Amniotic epithelial cell (primary cell): ENCODE results near the gene SYNPR.

Experiments
- DNase-seq: peaks from one replicate; pipeline ENCODE4 v3.0.0-alpha.2; 2010; ENCODE audit warnings: low read depth

Gene SYNPR

DNA sequence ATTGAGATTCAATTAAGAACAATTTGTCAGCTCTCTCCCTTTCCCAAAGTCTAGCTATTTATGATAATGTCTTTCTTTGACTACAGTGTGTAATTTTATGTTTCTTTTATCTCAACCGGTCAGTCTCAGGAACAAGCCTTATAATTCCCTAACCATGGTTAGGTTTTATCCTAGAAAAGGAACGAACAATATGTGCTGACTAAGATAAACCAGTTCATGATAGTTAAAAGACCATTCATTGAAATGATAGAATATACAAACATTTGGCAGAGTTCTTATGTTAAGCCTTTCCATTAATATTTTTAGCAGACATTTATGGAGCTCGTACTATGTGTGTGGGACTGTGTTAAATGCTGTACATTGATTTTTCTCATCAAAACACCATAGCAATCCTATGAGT lies 106.3 kb downstream of the SYNPR start:
- no peak for DNase-seq

DNA sequence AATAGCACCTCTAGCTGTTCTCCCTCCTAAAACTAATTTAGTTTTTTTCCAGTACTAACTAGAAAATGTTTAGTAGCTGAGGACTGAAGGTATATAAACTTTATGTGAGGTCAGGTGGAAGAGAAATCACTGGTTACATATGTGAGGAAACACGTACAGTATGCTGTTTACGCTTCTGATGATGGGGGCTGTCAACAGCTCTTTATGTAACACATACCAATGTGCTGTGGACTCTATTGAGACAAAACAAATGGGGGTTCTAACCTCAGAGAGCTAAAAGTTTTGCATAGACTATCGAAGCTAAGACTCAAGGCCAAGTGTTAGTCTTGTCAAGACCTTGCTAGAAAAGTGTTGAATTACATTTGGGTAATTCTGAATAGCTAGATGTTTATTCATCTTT lies 107.5 kb downstream of the SYNPR start:
- DNase-seq, result no peak

DNA sequence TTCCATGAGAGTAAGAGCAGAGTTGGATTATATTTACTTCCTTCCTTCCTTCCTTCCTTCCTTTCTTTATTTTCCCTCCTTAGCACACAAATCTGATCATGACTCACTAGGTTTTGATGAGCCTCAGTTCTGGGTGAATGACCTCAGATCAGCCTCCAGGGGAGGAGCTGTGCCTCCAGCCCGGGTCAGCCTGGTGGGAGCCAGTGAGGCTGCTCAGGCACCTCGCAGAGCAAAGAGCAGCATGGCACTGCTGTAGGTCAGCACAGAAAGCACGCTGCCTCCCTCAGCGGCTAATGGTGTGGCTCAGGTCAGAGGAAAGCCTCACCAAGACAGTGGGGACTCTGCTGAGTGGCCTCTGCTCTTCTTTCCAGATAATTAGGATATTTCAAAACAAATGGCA lies 108.5 kb downstream of the SYNPR start:
- DNase-seq, result no peak

DNA sequence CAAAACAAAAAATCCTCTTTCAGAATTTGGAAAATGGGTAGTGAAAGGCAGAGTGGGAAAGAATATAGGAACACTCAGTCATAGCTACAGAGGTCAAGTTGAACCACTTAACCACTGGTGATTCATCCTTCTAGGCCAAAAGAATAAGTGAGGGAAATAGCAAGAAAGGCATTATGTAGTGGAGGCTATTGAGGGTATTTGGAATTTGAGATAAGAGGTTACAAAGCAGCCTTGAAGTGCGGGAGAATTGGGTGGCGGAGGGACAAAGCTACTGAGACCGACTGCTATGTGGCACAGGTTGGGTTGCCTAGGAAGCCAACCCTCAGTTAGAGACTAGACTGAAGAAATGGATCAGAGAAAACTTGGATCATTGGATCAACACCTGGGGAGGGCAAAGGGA lies 109.5 kb downstream of the SYNPR start:
- DNase-seq, result peak; percentile 46

DNA sequence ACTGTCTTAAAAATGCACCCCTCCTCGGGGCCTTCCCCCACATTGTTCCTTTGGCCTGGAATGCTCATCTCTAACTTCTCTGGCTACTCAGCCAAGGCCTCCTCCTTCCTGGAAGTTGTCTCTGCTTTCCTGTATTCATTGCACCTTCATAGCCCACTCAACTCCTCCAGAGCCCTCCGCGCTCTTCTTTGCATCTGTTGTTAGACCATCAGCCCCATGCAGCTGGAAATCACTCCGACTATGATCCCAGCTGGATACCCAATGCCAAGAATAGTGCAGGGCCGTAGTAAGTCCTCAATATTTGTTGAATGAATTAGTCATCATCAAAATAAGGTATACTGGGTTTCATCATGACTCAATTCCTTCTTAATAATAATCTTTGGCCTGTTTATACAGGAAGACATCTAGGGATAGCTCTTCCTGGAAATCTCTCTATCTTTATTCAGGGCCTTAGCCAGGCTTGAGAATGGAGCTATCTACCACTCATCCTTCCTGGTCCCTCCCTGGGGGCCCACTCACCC lies 112.7 kb downstream of the SYNPR start:
- no peak for DNase-seq

DNA sequence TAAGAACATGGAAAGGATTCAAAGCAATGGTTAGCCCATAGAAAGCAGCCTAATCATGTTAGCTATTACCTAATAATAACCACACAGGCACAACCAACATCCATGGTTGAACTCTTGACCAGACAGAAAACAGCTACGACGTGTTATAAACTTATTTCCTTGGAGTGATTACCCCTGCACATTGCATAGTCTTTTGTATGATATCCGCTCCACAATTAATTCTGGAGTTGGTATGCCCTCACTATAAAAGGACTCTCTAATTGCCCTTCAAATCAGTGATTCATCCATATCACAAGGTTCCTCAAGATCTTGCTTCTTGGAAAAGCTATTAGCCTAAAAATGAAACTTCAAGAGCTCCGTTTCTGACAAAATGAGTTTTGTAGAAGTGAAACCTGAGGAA lies 117.9 kb downstream of the SYNPR start:
- peak; percentile 10 for DNase-seq

DNA sequence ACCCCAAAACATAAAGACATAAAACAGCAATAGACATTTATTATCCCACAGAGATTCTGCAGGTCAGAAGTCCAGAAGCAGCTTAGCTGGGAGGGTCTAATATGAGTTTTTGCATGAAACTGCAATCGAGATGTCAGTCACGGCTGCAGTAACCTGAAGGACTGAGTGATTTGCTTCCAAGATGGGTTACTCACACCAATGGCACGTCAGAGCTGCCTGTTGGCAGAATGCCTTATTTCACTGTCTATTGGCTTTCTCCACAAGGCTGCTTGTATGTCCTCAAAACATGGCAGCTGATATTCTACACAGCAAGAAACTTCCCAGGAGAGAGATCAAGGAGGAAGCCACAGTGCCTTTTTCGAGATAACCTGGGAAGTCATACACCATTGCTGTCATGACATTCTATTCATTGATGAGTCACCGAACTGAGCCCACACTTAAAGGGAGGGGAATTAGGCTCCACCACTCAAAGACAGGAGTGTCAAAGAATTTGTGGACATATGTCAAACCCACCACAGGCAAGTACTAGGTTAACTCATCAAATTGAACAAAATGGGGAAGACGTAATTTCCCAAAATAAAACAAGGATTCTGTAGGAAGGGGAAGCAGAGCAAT lies 122.2 kb downstream of the SYNPR start:
- DNase-seq, result peak; percentile 18

DNA sequence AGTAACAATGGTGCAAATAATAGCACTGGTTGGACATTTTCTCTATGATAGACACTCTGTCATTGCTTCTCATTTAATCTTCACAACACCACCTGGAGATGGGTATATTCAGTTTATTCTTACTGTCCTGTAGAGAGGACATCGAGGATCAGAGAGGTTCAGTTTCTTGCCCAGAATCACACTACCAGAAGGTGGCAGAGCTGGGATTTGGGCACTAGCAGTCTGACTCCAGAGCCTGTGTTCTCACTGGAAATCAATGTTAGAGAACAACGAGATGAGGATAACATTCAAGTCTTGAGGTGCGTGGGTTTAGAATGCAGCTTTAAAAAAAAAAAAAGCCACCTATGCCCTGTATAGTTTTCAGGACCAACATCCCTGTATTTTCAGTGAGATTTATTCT lies 127.8 kb downstream of the SYNPR start:
- DNase-seq, result no peak

DNA sequence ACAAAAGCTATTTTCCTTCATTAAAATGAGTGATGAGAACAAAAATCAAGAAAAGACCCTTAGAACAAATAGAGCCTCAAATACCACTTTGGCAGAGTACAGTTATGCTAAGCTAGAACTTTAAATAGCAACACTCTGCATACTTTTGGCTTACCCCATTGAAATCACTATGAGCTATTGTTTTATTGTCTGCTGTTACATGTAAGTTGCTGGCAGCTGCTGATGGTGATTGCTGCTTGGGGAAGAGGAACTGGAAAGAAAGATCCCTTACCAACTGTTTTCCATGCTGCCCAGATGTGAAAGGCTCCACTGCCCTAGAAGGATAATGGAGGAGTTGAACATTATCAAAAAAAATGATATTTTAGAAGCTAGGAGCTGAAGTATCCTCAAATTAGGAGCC lies 135.4 kb downstream of the SYNPR start:
- DNase-seq, result no peak

DNA sequence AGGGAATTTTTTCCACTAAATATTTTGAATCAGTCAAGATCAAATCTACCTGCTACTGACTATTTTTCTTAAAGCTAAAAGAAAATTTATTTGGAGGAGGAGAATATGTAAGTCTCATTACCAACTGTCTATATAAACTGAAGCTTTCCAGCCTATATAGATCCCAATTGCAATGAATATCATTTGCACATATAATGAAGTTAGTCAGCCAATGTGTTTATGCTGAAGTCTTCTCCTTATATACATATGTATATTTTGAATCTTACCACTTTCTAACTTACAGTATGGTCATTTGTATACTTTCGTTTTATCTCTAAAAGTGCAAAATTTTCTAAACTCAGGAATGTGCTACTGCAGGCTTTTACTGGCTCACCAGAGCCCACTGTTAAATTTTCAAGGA lies 136.5 kb downstream of the SYNPR start:
- DNase-seq, result no peak

DNA sequence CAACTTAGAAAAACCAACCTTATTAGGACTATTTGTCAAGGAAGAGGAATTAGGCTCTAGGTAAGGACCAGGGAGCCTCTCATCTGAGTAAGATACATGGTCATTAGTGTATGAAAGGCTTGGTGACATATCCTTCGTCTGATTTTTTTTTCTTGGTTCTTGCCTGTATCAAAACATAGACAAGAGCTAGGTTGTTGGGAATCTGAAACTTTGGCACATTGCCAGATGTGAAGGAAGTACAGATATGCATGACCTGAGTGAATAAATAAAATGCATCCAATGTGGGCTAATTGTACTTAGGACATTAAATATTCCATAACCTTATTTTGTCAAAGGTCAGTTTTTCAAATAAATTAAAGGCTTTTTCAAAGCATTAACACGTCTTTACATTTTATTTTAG lies 151.8 kb downstream of the SYNPR start:
- DNase-seq, result no peak

DNA sequence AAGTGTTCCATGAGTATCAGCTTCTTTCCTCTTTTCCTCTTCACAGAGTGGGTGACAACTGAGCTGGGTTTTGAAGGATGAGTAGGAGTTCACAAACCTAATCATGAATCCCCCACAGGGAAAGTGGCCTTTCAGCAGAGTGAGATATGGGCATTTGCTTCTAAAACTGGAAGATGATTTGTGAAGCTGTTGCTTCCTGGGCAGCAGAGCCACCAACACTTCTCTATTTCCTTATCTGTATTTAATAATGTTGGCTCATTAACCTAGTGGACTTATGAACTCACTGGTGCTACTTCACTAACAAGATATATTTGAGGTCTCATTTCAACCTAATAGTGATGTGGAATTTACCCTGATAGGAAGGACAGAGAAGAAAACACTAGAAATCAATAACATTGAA lies 152.8 kb downstream of the SYNPR start:
- DNase-seq, result no peak

DNA sequence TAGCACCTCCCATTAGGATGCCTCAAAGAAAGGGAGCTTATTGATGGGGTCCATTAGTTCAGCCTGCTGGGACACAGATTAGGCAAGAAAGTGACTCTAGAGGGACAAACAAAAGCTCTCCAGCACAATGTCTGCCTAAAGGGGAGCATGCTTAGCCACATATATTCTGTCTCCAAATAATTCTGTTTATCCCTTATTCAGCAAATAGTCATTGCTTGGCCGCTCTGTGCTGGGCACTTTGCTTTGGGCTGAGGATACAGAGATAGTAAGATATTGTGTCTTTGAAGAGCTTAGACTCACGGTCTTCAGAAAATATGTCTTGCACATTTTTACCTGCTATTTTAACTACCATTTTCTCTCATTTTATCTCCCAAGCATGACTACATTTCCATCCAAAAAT lies 159.8 kb downstream of the SYNPR start:
- no peak for DNase-seq

DNA sequence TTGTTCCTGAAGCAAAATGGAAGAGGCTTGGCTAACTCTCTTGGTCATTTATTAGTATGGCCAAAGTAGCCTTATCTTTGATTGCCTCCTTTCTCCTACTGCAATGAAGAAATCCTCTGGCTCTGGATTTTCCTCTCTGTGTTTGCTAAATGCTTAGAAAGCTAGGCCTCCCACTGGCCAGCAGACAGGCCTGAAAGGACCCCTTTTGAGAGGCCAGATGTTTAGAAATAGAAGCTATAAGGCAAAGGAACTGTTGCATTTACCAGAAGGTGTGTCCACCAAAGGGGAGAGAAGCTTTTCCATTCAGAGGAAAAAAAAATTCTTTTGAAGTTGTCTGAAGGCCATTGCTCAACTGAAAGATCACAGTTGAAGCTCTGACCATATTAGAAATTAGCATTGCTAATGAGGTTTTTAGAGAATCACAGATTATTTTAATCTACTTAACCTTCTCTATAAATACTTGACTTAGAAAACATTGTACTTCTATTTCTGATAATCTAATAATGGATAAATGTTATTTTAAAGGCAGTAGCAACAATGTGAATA lies 160.8 kb downstream of the SYNPR start:
- DNase-seq, result no peak

DNA sequence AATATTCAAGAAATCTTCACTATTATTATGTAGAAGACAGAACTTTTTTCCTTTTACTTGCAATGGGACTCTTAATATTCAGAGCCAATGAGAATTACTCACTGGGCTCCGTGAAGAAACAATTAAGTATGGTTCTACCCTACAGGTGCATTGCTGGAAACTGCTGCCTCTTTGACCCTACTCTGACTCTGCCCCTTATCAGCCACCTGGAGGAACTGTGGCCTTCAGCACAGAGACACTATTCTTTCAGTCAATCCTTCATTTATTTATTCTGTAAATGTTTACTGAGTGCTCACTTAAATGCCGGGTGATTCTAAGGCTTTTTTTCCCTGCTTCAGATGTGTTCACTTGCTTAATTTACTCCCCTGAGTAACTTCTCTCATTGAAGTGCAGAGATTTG lies 163.2 kb downstream of the SYNPR start:
- DNase-seq, result no peak

DNA sequence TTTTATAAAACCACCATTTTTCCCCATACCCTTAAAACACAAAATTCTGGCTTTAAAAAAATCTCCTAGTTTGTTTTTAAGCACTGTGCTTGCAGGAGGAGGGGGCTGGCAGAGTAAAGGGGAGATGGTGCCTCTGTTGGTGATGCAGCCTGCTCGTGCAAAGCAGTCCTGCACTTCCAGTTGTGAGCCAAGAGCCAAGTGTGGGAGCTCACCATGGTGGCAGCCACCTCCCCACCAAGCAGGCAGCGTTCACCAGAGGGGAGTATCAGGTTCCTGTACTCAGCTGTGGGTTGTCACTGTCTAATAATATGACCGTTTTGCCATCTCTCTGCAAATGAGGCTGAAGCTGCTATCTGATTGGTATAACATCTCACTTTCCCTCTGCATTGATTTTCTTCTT lies 164.8 kb downstream of the SYNPR start:
- no peak for DNase-seq

DNA sequence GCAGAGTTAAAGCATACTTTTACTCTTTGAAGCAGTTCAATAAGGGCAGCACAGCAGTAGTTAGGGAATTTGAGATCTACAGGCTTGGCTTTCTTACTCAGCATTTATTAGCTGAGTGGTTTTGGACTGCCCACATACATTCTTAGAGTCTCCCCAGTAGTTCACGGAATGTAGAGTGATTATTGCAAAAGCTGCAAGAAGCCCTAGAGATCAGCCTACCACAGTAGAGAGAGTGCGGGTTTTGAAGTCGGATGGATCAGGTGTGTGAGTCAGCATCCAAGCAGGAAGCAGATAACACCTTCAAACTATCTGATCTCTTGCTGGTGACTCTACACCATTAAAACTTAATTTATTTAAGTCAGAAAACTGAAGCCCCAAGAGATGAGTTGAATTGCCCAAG lies 171.9 kb downstream of the SYNPR start:
- DNase-seq, result peak; percentile 31

DNA sequence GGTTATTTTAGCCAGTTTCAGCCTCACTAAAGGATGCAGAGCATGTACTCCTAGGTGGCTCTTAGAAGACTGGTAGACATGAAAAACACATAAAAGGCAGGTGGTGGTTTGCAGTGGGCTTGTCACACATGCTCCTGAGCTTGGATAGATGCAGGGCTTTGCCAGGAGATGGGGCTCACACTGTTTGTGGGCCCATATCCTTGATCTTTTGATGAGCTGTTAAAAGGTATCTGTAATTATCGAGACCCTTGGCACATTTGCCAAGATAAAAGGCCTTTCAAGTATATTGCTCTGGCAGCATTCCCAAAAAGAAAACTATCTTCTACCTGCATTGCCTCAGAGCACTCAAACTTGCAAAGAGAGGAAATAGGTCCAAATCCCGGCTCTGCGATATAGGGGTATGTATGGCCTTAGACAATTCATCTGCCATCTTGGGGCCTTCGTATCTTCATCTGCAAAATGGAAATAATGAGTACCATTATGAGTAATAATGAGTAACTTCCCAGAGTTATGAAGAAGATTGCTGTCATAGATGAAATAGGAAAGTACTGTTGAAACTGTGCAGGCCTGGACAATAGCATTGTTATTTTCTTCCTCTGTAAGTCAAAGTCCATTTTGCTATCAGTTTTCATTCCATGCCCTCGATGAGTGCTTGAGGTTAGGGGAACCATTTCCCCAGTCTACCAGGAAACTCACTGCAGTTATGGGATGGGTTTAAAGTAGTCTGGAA lies 172.7 kb downstream of the SYNPR start:
- DNase-seq, result peak; percentile 2

DNA sequence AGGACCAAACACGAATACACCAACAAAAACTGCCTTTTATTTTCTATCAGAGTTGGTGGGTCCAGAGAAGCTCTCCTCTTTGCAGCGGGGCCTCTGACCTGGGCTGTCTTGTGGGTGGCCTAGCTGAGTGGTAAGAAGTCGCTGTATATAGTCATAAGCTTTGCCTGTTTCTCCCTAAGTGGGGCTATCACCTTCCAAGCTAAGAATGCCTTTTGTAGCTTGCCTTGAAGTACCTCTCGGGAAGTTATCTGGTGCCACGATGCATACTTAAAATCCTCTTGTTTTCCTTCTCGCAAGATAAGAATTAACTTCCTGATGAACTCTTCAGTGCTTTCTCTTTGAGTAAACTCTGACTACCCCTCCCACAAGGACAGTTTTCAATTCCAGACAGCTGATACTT lies 178.8 kb downstream of the SYNPR start:
- no peak for DNase-seq

DNA sequence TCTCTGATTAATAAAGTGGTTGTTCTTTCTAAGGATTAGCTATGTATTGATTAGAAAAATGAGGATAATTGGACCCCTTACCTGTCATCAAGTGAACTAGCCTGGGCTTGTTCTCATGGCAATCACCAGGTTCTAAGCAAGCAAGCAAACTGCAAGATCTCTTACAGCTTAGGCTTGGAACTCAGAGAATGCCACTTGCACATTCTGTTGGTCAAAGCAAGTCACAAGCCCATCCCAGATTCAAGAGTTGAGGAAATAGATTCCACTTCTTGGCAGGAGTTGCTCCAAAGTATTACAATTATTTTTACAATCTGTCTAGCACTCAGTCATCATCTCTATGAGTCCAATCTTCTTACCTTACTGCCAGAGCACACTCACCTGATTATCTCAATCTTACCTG lies 180.3 kb downstream of the SYNPR start:
- DNase-seq, result no peak

DNA sequence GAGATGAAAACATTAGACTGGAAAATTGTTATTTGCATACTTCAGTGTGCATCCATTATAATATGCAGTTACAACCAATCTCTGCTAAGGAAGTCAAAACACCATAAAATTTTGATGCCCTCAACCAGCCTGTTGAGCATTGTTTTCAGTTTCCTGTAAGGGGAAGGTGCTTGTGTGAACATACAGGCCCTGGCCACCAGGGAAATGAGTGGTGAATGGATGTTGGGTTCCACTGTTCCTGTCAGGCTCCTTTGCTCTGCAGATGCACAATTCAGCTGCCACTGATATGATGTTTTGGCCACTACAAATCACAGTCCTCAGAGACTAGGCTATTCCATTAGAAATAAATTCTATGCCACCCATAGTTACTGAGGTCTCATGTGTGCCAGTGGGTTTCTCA lies 184.6 kb downstream of the SYNPR start:
- DNase-seq, result no peak

DNA sequence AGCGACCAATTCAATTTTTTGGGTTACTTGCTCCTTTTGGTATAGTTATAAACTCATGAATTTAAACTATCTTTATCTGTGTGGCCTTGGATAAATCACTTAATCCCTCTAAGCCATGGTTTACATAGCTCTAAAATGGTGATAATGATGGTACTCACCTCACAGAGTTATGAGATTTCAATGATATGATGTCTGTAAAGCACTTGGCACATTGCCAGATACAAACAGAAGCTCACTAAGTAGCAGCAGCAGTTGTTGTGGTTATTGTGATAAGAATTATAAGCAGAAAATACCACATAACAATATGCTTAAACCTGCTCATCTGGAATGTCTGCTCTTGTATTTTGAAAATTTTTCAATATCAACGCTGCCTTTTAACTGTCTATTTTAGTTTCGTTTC lies 189.3 kb downstream of the SYNPR start:
- peak; percentile 3 for DNase-seq

DNA sequence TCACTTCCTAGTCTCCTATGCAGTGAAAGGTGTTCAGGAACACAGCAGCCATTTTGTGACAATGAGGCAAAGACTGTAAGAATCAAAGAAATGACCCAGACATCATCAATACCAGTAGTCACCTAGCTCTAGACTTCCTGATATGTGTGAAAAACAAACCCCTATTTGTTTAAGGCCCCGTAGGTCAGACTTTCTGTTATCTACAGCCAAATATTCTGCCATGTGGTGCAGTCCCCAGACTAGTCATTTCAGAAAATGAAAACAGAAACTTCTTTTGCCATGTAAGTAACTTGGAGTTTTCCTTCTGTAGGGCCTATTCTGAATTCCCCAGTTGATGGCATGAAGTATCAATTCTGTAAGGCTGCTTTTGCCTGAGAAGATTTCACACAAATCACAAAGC lies 192.6 kb downstream of the SYNPR start:
- no peak for DNase-seq

DNA sequence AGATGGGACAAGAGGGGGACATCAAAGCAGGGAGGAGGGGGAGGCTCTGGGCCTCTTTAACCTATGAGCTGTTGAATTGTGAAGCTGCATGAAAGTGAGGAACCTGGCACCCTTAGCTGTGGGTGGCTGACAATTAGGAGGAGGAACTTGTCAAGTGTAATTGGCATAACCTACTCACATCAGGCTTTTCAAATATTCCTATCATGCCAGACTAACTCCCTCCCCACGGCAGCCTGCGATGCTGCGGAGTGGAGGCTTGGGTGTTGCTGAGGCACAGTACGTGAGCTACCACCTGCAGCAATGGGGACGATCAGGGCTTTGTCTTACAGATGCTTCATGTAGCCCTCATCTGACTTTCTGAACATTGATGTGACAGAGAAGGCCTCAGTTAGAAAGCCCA lies 193.7 kb downstream of the SYNPR start:
- no peak for DNase-seq
